Panc1 (cell line): ENCODE measurements around the gene DTD1.

ENCODE experiments used
- POLR2AphosphoS5 ChIP-seq: IDR thresholded peaks from 2 replicates; pipeline ENCODE4 v1.6.1; 2012; ENCODE audit warnings: mild to moderate bottlenecking, low read depth, low read length, moderate library complexity
- SIN3A ChIP-seq: IDR thresholded peaks from 2 replicates; pipeline ENCODE4 v1.6.1; 2012; ENCODE audit warnings: low read depth, mild to moderate bottlenecking, low read length, moderate library complexity, borderline replicate concordance; ENCODE audit not compliant: insufficient read depth
- TCF7L2 ChIP-seq: IDR thresholded peaks from 2 replicates; pipeline ENCODE4 v1.6.1; 2011; ENCODE audit warnings: mild to moderate bottlenecking, low read depth, low read length, inconsistent platforms
- TF ChIP-seq, protein P1 (sequence below): fragments of 450-650 bp; IDR thresholded peaks from 2 replicates; pipeline ENCODE4 v1.5.1; 2017; ENCODE audit warnings: mild to moderate bottlenecking
- TF ChIP-seq, protein P2 (sequence below), 2 experiments: IDR thresholded peaks; 2 replicates each; pipeline ENCODE4 v1.6.1; 2011 to 2012; ENCODE audit warnings: low read depth in 2 of 2, control low read depth in 1 of 2, low read length in 1 of 2, mild to moderate bottlenecking in 1 of 2, moderate library complexity in 1 of 2; ENCODE audit not compliant: insufficient read depth in 1 of 2

DNA sequence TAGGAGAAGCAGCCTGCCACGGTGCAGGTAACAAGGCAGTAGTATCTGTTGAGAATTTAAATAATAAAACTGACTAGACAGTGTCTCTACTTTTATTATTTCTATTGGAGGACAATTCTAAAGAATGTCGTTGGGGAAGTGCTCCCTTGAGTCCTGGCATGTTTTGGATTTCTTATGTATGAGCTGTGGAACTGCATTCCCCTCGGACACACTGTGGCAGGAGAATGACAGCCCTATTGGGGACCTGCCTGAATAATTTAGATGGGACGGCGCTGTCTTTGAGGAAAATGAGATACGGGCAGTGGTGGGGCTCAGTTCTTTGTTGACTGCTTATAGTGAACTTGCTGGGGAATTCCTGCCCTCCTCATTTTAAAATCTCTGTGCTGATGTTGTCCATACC, 223.3 kb downstream of the DTD1 start:
- TF ChIP-seq SIN3A (no peak), POLR2AphosphoS5 (no peak), TCF7L2 (no peak)
- TF ChIP-seq, protein P1, sequence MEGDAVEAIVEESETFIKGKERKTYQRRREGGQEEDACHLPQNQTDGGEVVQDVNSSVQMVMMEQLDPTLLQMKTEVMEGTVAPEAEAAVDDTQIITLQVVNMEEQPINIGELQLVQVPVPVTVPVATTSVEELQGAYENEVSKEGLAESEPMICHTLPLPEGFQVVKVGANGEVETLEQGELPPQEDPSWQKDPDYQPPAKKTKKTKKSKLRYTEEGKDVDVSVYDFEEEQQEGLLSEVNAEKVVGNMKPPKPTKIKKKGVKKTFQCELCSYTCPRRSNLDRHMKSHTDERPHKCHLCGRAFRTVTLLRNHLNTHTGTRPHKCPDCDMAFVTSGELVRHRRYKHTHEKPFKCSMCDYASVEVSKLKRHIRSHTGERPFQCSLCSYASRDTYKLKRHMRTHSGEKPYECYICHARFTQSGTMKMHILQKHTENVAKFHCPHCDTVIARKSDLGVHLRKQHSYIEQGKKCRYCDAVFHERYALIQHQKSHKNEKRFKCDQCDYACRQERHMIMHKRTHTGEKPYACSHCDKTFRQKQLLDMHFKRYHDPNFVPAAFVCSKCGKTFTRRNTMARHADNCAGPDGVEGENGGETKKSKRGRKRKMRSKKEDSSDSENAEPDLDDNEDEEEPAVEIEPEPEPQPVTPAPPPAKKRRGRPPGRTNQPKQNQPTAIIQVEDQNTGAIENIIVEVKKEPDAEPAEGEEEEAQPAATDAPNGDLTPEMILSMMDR = no peak
- TF ChIP-seq, protein P2, sequence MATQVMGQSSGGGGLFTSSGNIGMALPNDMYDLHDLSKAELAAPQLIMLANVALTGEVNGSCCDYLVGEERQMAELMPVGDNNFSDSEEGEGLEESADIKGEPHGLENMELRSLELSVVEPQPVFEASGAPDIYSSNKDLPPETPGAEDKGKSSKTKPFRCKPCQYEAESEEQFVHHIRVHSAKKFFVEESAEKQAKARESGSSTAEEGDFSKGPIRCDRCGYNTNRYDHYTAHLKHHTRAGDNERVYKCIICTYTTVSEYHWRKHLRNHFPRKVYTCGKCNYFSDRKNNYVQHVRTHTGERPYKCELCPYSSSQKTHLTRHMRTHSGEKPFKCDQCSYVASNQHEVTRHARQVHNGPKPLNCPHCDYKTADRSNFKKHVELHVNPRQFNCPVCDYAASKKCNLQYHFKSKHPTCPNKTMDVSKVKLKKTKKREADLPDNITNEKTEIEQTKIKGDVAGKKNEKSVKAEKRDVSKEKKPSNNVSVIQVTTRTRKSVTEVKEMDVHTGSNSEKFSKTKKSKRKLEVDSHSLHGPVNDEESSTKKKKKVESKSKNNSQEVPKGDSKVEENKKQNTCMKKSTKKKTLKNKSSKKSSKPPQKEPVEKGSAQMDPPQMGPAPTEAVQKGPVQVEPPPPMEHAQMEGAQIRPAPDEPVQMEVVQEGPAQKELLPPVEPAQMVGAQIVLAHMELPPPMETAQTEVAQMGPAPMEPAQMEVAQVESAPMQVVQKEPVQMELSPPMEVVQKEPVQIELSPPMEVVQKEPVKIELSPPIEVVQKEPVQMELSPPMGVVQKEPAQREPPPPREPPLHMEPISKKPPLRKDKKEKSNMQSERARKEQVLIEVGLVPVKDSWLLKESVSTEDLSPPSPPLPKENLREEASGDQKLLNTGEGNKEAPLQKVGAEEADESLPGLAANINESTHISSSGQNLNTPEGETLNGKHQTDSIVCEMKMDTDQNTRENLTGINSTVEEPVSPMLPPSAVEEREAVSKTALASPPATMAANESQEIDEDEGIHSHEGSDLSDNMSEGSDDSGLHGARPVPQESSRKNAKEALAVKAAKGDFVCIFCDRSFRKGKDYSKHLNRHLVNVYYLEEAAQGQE (IDR thresholded peaks at IDR 0.05; ENCODE audit: insufficient read depth in 1 of 2, low read depth in 2 of 2, low read length in 1 of 2) = no peak
